Neural crest cell (in vitro differentiated cells): ENCODE results near the gene CD276. TPM values are rescaled to one million over a fixed set of nuclear protein-coding genes. Genes with fewer than 3 reads are reported as not detected.

Experiments
- DNase-seq: peaks from one replicate; pipeline ENCODE4 v3.0.0; 2021; ENCODE audit warnings: low read depth, mixed read lengths, low spot score
- H3K27ac Mint-ChIP-seq: one replicate; pipeline ENCODE4 v1.8.0; 2021; ENCODE audit warnings: mild to moderate bottlenecking, mixed read lengths; ENCODE audit not compliant: unreplicated experiment
- H3K27me3 Mint-ChIP-seq: 2 replicates; pipeline ENCODE4 v1.8.0; 2021; ENCODE audit warnings: low read depth, mild to moderate bottlenecking, mixed read lengths
- H3K36me3 Mint-ChIP-seq: 2 replicates; pipeline ENCODE4 v1.8.0; 2021; ENCODE audit warnings: low read depth, mild to moderate bottlenecking, mixed read lengths
- H3K4me1 Mint-ChIP-seq: 2 replicates; pipeline ENCODE4 v1.8.0; 2021; ENCODE audit warnings: mixed read lengths
- H3K4me3 Mint-ChIP-seq: one replicate; pipeline ENCODE4 v1.8.0; 2021; ENCODE audit warnings: mild to moderate bottlenecking, mixed read lengths
- H3K9me3 Mint-ChIP-seq: 2 replicates; pipeline ENCODE4 v1.8.0; 2021; ENCODE audit warnings: mixed read lengths
- total RNA-seq: library from RNA; stranded (reverse); gene quantifications from 2 replicates; pipeline ENCODE4 v1.2.1, GENCODE V29; 2021
- TF ChIP-seq, protein P1 (sequence below): fragments of 200-600 bp; sonication (generic); conservative IDR thresholded peaks from 2 replicates; pipeline ENCODE4 v1.5.0; 2021; ENCODE audit warnings: antibody characterized with exemption, mild to moderate bottlenecking

Gene CD276
- total RNA-seq, 1 donor from 2014 or later, result 199 TPM

DNA sequence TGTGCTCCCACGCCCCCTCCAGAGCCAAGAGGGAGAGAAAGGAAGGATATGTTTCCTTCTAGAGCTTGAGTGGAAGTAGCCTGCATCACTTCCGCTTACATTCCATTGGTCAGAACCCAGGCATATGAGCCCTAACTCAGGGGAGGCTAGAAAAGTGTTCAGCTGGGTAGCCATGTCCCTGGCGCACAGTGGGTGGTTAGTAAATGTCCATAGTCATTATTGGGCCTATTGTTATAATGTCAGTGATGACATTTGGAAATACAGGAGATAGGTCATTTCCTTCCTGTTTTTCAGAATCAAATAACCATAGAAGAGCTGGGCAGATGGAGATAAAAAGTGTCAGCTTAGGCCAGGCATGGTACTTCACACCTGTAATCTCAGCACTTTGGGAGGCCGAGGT, 27.3 kb downstream of the CD276 start:
- Mint-ChIP-seq H3K9me3 (no peaks in the 10 kb centered on the region), H3K36me3 (peaks cover 16% of the 10 kb centered on the region), H3K4me3 (no peak overlapping the region), H3K4me1 (no peaks in the 10 kb centered on the region), H3K27ac (no peak overlapping the region), H3K27me3 (no peaks in the 10 kb centered on the region)
- TF ChIP-seq, protein P1, sequence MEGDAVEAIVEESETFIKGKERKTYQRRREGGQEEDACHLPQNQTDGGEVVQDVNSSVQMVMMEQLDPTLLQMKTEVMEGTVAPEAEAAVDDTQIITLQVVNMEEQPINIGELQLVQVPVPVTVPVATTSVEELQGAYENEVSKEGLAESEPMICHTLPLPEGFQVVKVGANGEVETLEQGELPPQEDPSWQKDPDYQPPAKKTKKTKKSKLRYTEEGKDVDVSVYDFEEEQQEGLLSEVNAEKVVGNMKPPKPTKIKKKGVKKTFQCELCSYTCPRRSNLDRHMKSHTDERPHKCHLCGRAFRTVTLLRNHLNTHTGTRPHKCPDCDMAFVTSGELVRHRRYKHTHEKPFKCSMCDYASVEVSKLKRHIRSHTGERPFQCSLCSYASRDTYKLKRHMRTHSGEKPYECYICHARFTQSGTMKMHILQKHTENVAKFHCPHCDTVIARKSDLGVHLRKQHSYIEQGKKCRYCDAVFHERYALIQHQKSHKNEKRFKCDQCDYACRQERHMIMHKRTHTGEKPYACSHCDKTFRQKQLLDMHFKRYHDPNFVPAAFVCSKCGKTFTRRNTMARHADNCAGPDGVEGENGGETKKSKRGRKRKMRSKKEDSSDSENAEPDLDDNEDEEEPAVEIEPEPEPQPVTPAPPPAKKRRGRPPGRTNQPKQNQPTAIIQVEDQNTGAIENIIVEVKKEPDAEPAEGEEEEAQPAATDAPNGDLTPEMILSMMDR, result no peak
- no peak for DNase-seq

DNA sequence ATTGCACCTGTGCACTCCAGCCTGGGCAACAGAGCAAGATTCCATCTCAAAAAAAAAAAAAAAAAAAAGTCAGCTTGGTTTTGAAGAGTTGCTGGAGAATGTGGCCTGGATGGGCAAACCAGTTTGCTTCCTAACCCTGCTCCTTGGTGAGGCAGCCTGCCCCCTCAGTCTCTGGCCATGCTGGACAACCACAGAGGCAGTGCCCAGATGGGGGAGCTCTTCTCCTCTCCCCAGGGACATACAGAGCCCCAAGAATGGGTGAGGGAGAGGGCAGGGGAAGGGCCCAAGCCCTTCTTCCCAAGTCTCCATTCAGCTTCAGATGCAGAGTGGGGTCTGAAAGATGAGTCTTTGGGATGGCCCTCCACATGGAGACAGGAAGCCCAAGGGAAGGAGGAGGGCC, 27.9 kb downstream of the CD276 start:
- Mint-ChIP-seq H3K4me3 (no peak overlapping the region), H3K27ac (no peak overlapping the region), H3K36me3 (peaks cover 14% of the 10 kb centered on the region), H3K27me3 (no peaks in the 10 kb centered on the region), H3K4me1 (no peaks in the 10 kb centered on the region), H3K9me3 (no peaks in the 10 kb centered on the region)
- DNase-seq, result no peak
- TF ChIP-seq, protein P1, result no peak

DNA sequence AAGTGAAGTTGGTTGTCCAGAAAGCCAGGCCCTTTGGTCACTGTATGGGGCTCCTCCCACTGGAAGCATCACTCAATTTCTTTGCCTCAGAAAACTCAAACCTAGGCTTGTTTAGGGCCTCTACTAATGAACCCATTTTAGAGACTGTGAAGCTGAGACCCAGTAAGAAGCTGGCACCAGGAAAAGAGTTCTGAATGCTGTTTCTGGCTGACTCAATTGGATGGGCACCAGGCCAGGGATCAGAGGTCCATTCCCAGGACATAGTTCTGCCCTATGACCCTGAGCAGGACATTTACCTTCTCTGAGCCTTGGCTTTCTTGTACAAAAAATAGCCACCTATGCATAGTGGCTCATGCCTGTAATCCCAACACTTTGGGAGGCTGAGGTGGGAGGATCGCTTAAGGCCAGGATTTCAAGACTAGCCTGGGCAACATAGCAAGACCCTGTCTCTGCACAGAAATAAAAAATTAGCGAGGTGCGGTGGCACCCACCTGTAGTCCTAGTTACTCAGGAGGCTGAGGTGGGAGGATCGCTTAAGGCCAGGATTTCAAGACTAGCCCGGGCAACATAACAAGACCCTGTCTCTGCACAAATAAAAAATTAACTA, 30.6 kb downstream of the CD276 start:
- DNase-seq, result no peak
- H3K9me3 Mint-ChIP-seq, result no peaks in the 10 kb centered on the region
- H3K36me3 Mint-ChIP-seq, result peaks cover 6% of the 10 kb centered on the region
- TF ChIP-seq, protein P1, result no peak
- no peaks in the 10 kb centered on the region for H3K27me3 Mint-ChIP-seq
- H3K4me1 Mint-ChIP-seq, result peaks cover 4% of the 10 kb centered on the region
- H3K27ac Mint-ChIP-seq, result no peak overlapping the region
- no peak overlapping the region for H3K4me3 Mint-ChIP-seq

DNA sequence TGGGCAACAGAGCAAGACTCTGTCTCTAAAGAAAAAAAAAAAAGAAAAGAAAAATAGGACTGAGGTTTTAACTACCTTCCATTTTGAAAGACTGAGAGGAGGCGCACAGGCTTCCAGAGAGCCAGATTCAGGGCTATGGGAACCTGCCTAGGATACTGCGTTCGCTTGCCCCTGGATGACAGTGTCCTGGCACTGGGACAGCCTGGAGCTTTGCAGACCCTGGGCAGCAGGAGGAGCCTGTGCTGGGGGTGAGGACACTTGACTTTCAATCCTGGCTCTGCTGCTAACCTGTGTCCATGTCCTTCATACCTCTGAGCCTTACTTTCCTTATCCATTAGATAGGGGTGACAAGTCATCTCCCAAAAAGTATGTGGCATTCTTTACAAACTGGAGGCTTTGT, 31.2 kb downstream of the CD276 start:
- H3K27ac Mint-ChIP-seq, result no peak overlapping the region
- DNase-seq, result no peak
- peaks cover 4% of the 10 kb centered on the region for H3K4me1 Mint-ChIP-seq
- H3K27me3 Mint-ChIP-seq, result no peaks in the 10 kb centered on the region
- H3K4me3 Mint-ChIP-seq, result no peak overlapping the region
- no peaks in the 10 kb centered on the region for H3K9me3 Mint-ChIP-seq
- peaks cover 6% of the 10 kb centered on the region for H3K36me3 Mint-ChIP-seq
- TF ChIP-seq, protein P1, result no peak

DNA sequence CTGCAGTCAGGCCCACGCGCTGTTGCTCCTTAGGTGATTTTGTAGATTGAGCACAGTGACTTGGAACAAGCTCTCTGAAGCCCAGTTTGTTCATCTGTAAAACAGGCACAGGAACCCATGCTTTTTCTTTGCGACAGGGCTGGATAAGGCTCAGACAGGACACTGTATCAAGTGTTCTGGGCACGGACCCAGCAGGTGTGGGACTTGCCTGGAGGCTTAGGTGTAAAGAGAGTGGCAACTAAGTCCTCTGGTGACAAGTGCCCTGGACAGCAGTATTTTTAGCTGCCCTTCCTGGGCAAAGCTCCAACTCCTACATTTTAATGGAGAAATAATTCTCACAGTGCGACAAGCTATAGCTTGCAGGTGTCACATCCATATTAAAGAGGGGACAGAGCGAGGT, 32.2 kb downstream of the CD276 start:
- TF ChIP-seq, protein P1, result no peak

More for the DNA sequence above, 32.2 kb downstream of the CD276 start:
- no peak for DNase-seq
- Mint-ChIP-seq H3K36me3 (peaks cover 6% of the 10 kb centered on the region), H3K27ac (no peak overlapping the region), H3K4me3 (no peak overlapping the region), H3K27me3 (no peaks in the 10 kb centered on the region), H3K4me1 (peaks cover 4% of the 10 kb centered on the region), H3K9me3 (no peaks in the 10 kb centered on the region)
